ENCODE measurements around the gene RNPS1.
A peak's percentile ranks its signal among the peaks of the same experiment; 100 is the strongest.

RNPS1 gene

GRCh38 chr16:2238150-2238837 is 29.6 kb downstream of the RNPS1 start:
- no peak for DNase-seq (ENCODE audit: low read depth)
- Histone ChIP-seq H3K4me3 (ENCODE audit: low read length) (no peak overlapping the region), H3K9me3 (ENCODE audit: control insufficient read depth, low read length) (no peaks in the 10 kb centered on the region), H3K4me1 (ENCODE audit: control insufficient read depth, insufficient read depth, low read length) (peaks cover 19% of the 10 kb centered on the region), H3K36me3 (ENCODE audit: control insufficient read depth, insufficient read depth, low read length, severe bottlenecking) (peaks cover 37% of the 10 kb centered on the region), H3K27me3 (replicated peaks; ENCODE audit: control insufficient read depth, insufficient read depth, low read length) (no peaks in the 10 kb centered on the region), H3K9ac (ENCODE audit: low read length) (no peak overlapping the region)

GRCh38 chr16:2237493-2238149 is 30.3 kb downstream of the RNPS1 start:
- H3K4me3 ChIP-seq (ENCODE audit: low read length) = no peak overlapping the region
- H3K36me3 ChIP-seq (ENCODE audit: control insufficient read depth, insufficient read depth, low read length, severe bottlenecking) = peaks cover 37% of the 10 kb centered on the region
- H3K27me3 ChIP-seq (replicated peaks; ENCODE audit: control insufficient read depth, insufficient read depth, low read length) = no peaks in the 10 kb centered on the region
- no peak for DNase-seq (ENCODE audit: low read depth)
- H3K9ac ChIP-seq (ENCODE audit: low read length) = no peak overlapping the region
- peaks cover 19% of the 10 kb centered on the region for H3K4me1 ChIP-seq (ENCODE audit: control insufficient read depth, insufficient read depth, low read length)
- H3K9me3 ChIP-seq (ENCODE audit: control insufficient read depth, low read length) = no peaks in the 10 kb centered on the region

GRCh38 chr16:2237102-2237482 is 30.8 kb downstream of the RNPS1 start:
- Histone ChIP-seq H3K36me3 (ENCODE audit: control insufficient read depth, insufficient read depth, low read length, severe bottlenecking) (peaks cover 37% of the 10 kb centered on the region), H3K9ac (ENCODE audit: low read length) (peak overlapping the region; percentile 60), H3K4me3 (ENCODE audit: low read length) (peak overlapping the region; percentile 56), H3K4me1 (ENCODE audit: control insufficient read depth, insufficient read depth, low read length) (peaks cover 19% of the 10 kb centered on the region), H3K9me3 (ENCODE audit: control insufficient read depth, low read length) (no peaks in the 10 kb centered on the region), H3K27me3 (replicated peaks; ENCODE audit: control insufficient read depth, insufficient read depth, low read length) (no peaks in the 10 kb centered on the region)
- DNase-seq (ENCODE audit: low read depth) = no peak

GRCh38 chr16:2236337-2237101 is 31.4 kb downstream of the RNPS1 start, which contains the start of gene DNASE1L2:
DNASE1L2 (plus strand) TSS chr16:2236444; CDS start chr16:2236817, 373 bp downstream.
- Histone ChIP-seq H3K9me3 (ENCODE audit: control insufficient read depth, low read length) (no peaks in the 10 kb centered on the region), H3K36me3 (ENCODE audit: control insufficient read depth, insufficient read depth, low read length, severe bottlenecking) (peaks cover 41% of the 10 kb centered on the region), H3K4me1 (ENCODE audit: control insufficient read depth, insufficient read depth, low read length) (peaks cover 19% of the 10 kb centered on the region), H3K4me3 (ENCODE audit: low read length) (peak within 1 kb of the TSS; percentile 56), H3K27me3 (replicated peaks; ENCODE audit: control insufficient read depth, insufficient read depth, low read length) (no peaks in the 10 kb centered on the region), H3K9ac (ENCODE audit: low read length) (peak within 1 kb of the TSS; percentile 60)
- peak; percentile 35 for DNase-seq (ENCODE audit: low read depth)

- no peak for DNase-seq (ENCODE audit: low read depth)
- H3K27me3 ChIP-seq (replicated peaks; ENCODE audit: control insufficient read depth, insufficient read depth, low read length) = no peaks in the 10 kb centered on the region
- no peak overlapping the region for H3K4me3 ChIP-seq (ENCODE audit: low read length)
- H3K9ac ChIP-seq (ENCODE audit: low read length) = no peak overlapping the region
- peaks cover 47% of the 10 kb centered on the region for H3K36me3 ChIP-seq (ENCODE audit: control insufficient read depth, insufficient read depth, low read length, severe bottlenecking)
- H3K9me3 ChIP-seq (ENCODE audit: control insufficient read depth, low read length) = no peaks in the 10 kb centered on the region
- H3K4me1 ChIP-seq (ENCODE audit: control insufficient read depth, insufficient read depth, low read length) = peaks cover 19% of the 10 kb centered on the region
Measured at GRCh38 chr16:2235695-2236336, 32.1 kb downstream of the RNPS1 start.

- Histone ChIP-seq H3K4me1 (ENCODE audit: control insufficient read depth, insufficient read depth, low read length) (peaks cover 19% of the 10 kb centered on the region), H3K4me3 (ENCODE audit: low read length) (no peak overlapping the region), H3K36me3 (ENCODE audit: control insufficient read depth, insufficient read depth, low read length, severe bottlenecking) (peaks cover 47% of the 10 kb centered on the region), H3K9me3 (ENCODE audit: control insufficient read depth, low read length) (no peaks in the 10 kb centered on the region), H3K9ac (ENCODE audit: low read length) (no peak overlapping the region), H3K27me3 (replicated peaks; ENCODE audit: control insufficient read depth, insufficient read depth, low read length) (no peaks in the 10 kb centered on the region)
- no peak for DNase-seq (ENCODE audit: low read depth)
Measured at GRCh38 chr16:2235234-2235651, 32.7 kb downstream of the RNPS1 start.

- Histone ChIP-seq H3K9ac (ENCODE audit: low read length) (no peak overlapping the region), H3K9me3 (ENCODE audit: control insufficient read depth, low read length) (no peaks in the 10 kb centered on the region), H3K36me3 (ENCODE audit: control insufficient read depth, insufficient read depth, low read length, severe bottlenecking) (peaks cover 47% of the 10 kb centered on the region), H3K4me3 (ENCODE audit: low read length) (no peak overlapping the region), H3K27me3 (replicated peaks; ENCODE audit: control insufficient read depth, insufficient read depth, low read length) (no peaks in the 10 kb centered on the region), H3K4me1 (ENCODE audit: control insufficient read depth, insufficient read depth, low read length) (peaks cover 19% of the 10 kb centered on the region)
- no peak for DNase-seq (ENCODE audit: low read depth)
Measured at GRCh38 chr16:2234813-2235170, 33.1 kb downstream of the RNPS1 start.

GRCh38 chr16:2233872-2234812 is 33.8 kb downstream of the RNPS1 start:
- no peaks in the 10 kb centered on the region for H3K27me3 ChIP-seq (replicated peaks; ENCODE audit: control insufficient read depth, insufficient read depth, low read length)
- DNase-seq (ENCODE audit: low read depth) = no peak
- H3K4me1 ChIP-seq (ENCODE audit: control insufficient read depth, insufficient read depth, low read length) = peaks cover 15% of the 10 kb centered on the region
- no peak overlapping the region for H3K4me3 ChIP-seq (ENCODE audit: low read length)
- peaks cover 51% of the 10 kb centered on the region for H3K36me3 ChIP-seq (ENCODE audit: control insufficient read depth, insufficient read depth, low read length, severe bottlenecking)
- H3K9me3 ChIP-seq (ENCODE audit: control insufficient read depth, low read length) = no peaks in the 10 kb centered on the region
- no peak overlapping the region for H3K9ac ChIP-seq (ENCODE audit: low read length)

- no peaks in the 10 kb centered on the region for H3K9me3 ChIP-seq (ENCODE audit: control insufficient read depth, low read length)
- H3K4me3 ChIP-seq (ENCODE audit: low read length) = no peak overlapping the region
- DNase-seq (ENCODE audit: low read depth) = no peak
- no peaks in the 10 kb centered on the region for H3K27me3 ChIP-seq (replicated peaks; ENCODE audit: control insufficient read depth, insufficient read depth, low read length)
- peaks cover 61% of the 10 kb centered on the region for H3K36me3 ChIP-seq (ENCODE audit: control insufficient read depth, insufficient read depth, low read length, severe bottlenecking)
- H3K4me1 ChIP-seq (ENCODE audit: control insufficient read depth, insufficient read depth, low read length) = peaks cover 5% of the 10 kb centered on the region
- H3K9ac ChIP-seq (ENCODE audit: low read length) = no peak overlapping the region
Measured at GRCh38 chr16:2233046-2233775, 34.7 kb downstream of the RNPS1 start.
